Measurements from ENCODE around the gene ART5.

GRCh38 chr11:3623121-3623520 is 18.7 kb downstream of the ART5 start:
- TF ChIP-seq, protein P1, sequence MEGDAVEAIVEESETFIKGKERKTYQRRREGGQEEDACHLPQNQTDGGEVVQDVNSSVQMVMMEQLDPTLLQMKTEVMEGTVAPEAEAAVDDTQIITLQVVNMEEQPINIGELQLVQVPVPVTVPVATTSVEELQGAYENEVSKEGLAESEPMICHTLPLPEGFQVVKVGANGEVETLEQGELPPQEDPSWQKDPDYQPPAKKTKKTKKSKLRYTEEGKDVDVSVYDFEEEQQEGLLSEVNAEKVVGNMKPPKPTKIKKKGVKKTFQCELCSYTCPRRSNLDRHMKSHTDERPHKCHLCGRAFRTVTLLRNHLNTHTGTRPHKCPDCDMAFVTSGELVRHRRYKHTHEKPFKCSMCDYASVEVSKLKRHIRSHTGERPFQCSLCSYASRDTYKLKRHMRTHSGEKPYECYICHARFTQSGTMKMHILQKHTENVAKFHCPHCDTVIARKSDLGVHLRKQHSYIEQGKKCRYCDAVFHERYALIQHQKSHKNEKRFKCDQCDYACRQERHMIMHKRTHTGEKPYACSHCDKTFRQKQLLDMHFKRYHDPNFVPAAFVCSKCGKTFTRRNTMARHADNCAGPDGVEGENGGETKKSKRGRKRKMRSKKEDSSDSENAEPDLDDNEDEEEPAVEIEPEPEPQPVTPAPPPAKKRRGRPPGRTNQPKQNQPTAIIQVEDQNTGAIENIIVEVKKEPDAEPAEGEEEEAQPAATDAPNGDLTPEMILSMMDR (IDR thresholded peaks at IDR 0.05) = no peak
- no peak for TF ChIP-seq POLR2A (IDR thresholded peaks at IDR 0.05)
- no peak for TF ChIP-seq POLR2AphosphoS5 (IDR thresholded peaks at IDR 0.05)
